Cardiac septum (tissue), 1 donor: Measurements from ENCODE around the gene MAP2K4. TPM values are rescaled to one million over a fixed set of nuclear protein-coding genes. Genes with fewer than 3 reads are reported as not detected.

Experiments
- DNase-seq: peaks from one replicate; pipeline ENCODE4 v3.0.0-alpha.2; 2020; ENCODE audit warnings: low spot score
- intact Hi-C: fragments of 100-400 bp; cut with DNase I; formaldehyde crosslinking; loops from one replicate; pipeline ENCODE4 v1.14.0; 2022
- total RNA-seq: library from RNA; stranded (reverse); fragmentation: NEBNext Ultra II Directional; extraction: Animal tissue kit (Norgen Biotek cat#: 25700); gene quantifications from one replicate; pipeline ENCODE4 v1.2.1, GENCODE V29; 2021
- donor health status: DM: no; HTN: no; CAD: no.

Gene MAP2K4
- total RNA-seq, 1 donor from 2014 or later, result 32.5 TPM

DNA sequence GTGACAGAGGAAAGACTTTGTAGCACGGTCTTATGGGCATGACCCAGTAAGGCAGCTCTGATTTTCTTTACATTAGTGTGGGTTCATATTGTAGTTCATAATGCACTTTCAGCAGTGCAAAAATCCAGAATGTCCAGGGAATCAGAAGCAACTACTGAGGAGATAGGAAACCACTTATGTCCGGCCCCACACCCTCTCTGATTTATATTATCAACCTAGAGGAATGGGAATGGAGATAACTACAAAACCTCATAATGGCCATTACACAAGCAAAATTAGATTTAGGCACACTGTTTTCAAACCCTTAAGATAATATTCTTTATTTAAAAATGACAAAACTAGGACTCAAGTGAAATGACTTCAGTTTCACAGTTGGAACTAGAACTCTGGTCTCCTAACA lies 7.9 kb downstream of the MAP2K4 start:
- intact Hi-C loops, result no loop called here
- DNase-seq, result no peak

DNA sequence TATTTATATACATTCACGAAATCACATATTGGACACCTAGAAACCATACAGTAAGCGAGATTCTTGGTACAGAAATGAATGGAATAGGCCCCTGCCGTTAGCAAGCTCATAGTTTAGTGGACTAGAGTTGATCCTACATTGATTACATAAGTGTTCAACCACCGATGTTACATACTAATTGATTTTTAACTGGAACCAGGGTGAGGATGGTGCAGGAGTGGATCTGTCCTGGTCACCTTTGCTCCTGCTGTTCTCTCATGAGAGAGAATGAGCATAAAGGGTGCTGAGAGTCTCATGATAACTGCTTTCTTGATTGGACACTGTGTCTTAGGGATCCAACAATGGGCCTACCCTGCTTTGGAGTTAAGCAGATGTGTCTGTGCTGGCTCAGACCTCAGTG lies 13.9 kb downstream of the MAP2K4 start:
- no peak for DNase-seq
- intact Hi-C loops, result no loop called here

DNA sequence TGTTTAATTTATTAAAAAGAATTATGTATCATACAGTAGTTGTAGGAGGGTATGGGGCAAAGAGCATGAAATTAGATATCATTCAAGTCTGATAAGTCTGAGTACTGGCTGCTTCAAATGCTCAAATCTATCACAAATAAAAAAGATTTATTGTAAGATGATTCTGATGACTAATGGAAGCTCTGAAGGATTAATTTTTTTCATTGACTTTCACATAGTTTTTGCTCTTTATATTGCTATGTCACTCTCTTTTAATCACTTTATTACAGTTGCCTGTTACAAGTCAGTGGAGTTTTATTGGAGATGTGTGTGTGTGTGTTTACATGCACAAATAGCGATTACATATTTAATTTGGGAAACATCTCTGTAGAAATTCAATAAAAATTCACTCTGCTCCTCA lies 15.0 kb downstream of the MAP2K4 start:
- intact Hi-C loops, result no loop called here
- no peak for DNase-seq

DNA sequence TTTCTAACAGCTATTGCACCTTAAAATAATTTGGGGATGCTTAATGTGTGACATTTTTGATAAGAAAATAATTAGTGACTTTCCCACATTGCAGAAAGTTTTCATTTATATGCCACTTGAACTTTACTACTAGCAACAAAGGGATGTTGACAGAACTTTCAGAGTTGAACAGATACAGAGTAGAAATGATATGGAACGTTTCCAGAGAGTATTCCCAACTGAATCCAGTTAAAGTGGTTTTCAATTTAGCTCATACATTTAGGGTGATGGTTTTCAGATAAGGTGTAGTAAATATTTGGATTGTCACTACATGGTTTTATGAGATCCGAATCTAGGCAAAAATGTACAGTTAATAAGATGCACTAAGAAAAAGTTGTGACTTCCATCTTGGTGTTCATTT lies 17.3 kb downstream of the MAP2K4 start:
- DNase-seq, result no peak
- intact Hi-C loops, result no loop called here

DNA sequence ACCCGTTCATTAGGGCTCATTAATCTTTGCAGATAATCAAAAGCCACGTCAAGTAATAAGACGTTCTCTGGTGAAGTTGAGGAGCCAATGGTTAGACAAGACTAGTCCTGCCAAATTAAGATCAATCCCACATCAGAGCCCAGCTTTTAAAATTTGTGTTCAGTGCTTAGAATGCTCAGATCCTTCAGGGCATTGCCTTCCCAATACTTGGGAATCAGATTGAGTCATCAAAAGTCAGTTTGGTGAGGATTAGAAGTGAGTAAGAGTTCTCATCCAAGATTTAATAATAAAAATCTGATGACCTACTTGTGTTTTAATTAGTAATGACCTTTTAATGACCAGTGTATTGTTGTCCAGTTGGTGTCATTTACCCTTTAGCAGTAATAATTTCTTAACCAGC lies 19.8 kb downstream of the MAP2K4 start:
- DNase-seq, result no peak
- intact Hi-C loops, result no loop called here

DNA sequence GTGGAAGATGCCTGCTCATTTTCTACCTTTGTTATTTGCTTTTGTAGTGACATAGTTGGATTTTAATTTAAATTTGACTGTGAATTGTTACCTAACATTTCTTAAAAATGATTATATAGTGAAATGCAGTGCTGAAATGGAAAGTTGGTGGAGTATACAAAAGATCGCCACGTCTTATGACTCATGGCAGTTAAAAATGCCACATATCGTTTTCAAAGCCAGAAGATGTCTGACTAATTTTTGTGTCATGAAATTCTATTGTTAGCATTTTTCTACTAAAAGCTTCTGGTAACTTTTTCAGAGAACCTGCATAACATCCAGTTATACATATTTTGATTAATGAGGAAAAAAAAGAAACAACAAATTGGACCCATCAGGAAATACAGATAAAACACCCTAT lies 20.6 kb downstream of the MAP2K4 start:
- no peak for DNase-seq
- intact Hi-C loops, result no loop called here

DNA sequence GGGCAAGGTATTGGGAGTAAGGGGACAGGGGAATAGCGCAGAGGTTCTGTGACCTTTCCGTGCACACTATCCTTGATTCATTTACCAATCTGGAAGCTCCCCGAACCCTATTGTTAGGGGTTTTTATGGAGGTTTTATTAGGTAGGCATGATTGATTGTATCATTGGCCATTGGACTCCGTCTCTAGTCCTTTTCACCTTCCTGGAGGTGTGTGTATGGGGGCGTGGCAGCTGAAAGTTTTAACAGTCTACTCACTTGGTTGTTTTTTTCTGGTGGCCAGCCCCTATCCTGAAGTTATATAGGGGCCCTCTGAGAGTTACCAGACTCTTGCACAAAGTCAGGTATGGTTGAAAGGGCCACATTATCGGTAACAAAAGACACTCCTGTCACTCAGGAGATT lies 23.0 kb downstream of the MAP2K4 start:
- intact Hi-C loops, result no loop called here

DNA sequence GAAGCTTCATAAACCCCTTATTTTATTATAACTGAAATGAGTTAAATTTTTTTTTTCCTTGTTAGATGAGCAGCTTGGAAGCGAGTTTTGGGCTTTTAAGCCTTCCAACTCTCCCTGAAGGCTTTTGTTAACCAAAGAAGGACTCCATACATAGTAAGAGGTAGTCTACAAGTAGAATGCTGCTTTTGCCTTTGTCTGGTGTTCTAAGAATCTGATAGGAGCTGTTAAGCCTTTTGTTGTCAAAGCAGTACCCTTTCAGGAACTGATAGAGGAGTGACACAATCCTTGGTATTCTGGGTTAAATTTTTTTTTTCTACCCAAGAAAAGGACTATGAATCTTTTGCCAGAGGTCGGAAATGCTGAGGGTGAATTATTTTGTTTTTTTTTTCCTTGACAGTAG lies 26.1 kb downstream of the MAP2K4 start:
- intact Hi-C loops, result no loop called here
- no peak for DNase-seq

More for the DNA sequence above, 23.0 kb downstream of the MAP2K4 start:
- no peak for DNase-seq

DNA sequence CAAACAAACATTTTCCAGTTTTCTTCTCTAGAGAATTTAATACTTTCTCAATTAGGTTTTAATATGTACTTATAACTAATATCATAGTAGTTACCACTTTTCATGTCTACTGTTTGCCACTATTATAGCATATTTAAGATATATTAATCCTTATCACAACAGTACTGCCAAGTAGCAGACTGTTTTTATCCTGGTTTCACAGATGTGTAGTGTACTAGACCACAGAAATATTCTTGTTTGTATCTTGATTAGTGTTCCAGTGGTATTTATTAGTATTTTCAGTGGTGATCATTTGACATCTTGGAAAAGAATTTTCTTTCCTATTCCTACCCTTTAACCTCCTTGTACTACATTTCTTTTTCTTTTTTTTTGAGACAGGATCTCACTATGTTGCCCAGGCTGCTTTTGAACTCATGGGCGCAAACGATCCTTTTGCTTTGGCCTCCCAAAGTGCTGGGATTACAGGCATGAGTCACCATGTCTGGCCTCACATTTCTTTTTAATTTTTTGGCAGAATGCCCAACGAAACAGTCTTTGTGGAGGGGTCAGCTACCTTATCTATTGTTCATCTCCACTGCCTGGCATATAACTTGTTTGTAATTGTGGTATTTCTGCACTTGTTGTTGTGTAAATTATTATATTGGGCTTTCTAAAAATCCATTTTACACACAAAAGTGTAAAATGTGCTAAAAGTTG lies 27.2 kb downstream of the MAP2K4 start:
- DNase-seq, result no peak
- intact Hi-C loops, result no loop called here

DNA sequence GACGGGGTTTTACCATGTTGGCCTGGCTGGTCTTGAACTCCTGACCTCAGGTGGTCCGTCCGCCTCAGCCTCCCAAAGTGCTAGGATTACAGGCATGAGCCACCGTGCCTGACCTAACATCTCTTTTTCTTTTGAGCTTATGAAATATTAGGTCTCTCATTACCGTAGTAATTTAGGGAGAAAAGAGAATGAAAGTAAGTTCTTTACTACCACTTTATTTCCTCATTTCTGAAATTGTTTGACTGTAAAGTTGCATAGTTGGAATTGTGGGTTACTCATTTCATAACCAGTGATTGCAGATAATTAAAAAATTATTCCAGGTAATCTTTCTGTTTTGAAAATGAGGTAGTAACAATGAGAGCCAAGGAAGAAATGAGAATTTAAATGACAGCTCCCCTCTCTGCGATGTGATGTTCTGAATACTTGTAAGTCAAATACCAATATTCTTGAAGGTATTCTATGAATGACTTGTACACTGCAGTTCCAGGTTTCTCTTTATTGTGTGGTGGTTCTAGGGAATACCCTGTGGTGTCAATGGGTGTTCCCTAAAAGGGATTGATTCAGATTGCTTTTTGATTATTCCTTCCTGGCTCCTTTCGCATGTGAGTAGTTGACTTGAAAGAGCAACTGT lies 28.3 kb downstream of the MAP2K4 start:
- DNase-seq, result no peak
- intact Hi-C loops, result no loop called here

DNA sequence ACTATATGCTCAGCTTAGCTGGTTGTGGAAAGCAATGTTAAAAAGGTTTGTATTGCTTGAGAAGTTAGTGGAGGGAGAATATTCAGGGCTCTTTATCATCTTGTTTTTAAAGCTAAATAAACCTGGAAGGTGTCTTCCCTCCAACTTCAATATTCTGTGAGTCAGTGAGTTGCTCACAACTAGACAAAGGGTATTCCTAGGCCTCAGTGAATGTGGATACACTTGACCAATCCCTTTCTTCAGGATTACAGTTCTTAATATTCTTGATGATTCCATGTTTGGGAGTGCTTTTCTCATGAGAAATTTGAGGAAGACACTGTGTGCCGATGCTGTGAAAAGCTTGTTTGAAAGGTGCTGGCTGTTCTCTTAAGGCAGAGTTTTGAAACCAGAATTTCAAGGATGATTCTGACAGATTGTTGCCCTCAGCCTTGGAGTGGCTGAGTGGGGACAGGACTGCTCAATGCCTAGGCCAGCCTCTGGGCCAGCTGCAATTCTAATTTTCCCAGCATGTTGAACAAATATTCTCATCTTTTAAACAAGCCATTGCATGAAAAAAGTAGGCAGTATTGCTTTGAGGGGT lies 30.1 kb downstream of the MAP2K4 start:
- DNase-seq, result no peak
- intact Hi-C loops, result no loop called here

DNA sequence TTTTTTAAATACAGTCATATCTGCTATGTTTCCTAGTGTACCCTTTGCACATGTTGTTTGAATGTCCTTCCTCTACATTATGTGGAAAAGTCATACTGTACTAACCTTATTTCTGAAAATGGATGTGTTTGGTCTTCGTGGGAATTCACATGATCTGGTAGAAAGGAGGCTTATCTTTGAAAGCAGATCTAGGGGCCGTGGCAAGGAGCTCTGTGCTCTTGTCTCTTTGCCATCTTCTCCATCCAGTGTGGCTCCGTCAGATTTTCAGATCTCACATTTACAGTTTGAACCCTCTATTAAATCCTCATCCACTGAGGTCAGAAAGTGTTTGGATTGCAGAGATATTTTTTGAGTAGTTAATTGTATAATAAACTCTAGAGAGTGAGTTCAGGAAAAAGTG lies 32.9 kb downstream of the MAP2K4 start:
- intact Hi-C loops, result no loop called here
- no peak for DNase-seq

DNA sequence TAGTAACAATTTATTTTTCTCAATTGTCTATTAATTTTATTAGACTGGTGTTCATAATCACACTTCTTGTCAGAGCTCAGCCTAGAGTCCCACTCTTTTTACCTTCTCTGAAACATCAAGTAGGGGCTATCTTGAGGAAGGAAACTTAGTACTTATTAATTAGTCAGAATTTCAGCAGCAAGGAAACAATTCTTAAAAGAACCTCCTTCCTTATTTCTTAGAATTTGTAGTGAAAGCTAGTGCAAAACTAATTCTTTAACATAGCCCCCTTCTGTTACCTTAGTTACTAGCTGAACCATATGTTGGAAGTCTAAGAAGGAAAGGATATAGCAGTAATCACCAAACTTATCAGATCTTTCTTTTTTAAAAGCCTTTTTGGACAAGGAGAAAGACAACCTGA lies 35.2 kb downstream of the MAP2K4 start:
- DNase-seq, result no peak
- intact Hi-C loops, result no loop called here

DNA sequence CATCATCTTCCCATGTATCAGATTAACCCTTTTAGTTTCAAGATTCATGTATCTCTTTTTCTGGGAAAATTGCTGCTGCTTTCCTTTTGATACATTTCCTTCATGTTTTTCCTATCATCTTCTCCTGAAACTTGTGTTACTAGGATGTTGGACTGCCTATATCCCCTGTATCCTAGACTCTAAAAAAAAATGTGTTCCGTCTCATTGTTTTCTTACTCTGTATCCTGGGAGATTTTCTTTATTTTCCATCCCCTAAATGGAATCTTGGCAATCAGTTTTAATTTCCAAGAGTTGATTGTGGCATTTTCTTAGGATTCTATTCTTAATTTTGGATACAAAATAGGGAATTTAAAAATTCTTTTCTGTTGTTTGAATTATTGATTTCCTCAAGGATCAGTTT lies 36.8 kb downstream of the MAP2K4 start:
- intact Hi-C loops, result no loop called here
- no peak for DNase-seq

DNA sequence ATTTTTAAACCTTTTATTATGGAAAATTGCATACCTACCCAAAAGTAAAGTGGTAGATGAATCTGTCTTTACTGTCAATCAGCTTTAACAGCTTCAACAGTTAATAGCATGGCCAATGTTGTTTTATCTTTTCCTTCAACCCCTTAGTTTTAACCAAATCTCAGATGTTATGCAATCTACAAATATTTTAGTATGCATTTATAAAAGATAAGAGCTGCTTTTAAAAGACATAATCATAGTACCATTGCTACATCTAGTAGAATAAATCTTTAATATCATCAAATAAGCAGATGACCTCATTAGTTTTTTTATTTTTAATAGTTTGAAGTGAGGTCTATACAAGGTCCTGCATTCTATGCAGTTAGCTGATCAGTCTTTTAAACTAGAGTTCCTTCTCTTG lies 37.9 kb downstream of the MAP2K4 start:
- intact Hi-C loops, result no loop called here
- no peak for DNase-seq

DNA sequence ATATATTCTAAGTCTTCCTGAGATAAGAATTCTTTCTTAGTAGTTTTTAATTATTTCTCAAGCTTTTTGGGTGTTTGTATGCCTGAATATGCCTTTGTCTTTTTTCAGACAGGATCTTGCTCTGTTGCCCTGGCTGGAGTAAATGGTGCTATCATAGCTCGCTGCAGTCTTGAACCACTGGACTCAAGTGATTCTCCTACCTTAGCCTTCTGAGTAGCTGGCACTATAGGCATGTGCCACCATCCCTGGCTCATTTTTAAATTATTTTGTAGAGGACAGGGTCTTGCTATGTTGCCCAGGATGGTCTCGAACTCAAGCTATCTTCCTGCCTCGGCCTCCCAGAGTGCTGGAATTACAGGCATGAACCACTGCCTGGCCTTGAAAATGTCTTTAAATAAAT lies 41.6 kb downstream of the MAP2K4 start:
- intact Hi-C loops, result no loop called here
- no peak for DNase-seq

DNA sequence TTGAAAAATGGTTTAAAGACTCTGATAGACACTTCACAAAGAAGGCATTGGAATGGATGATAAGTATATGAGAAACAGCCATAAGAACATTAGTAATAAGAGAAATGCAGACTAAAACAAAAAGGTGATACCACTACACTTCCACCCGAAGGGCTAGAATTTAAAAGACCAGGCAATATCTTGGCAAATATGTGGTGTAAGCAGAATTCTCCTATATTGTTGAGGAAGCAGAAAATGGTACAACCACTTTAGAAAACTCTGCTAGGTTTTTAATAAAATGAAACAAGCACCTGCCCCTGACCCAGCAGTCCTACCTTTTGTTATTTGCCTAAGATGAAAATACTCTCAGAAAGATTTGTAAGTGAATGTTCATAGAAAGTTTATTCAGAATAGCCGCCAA lies 43.7 kb downstream of the MAP2K4 start:
- no peak for DNase-seq
- intact Hi-C loops, result no loop called here

DNA sequence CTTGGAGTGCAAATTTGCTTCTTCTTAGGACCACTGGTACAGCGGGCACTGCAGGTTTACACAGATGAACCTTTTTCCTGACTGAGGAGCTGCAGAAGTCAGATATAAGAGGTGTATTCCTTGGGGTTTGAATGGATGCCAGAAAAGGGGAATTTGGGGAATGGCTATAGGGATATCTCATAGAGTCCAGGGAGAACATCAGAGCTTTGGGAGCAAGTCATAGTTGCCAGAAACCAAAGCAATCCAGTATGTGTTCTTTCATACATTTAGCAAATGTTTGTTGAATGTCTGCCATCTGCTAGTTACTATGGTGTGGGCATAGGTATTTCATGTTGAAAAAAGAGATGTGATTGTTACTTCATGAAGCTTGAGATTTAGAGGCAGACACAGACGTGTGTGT lies 46.8 kb downstream of the MAP2K4 start:
- DNase-seq, result no peak
- intact Hi-C loops, result no loop called here

DNA sequence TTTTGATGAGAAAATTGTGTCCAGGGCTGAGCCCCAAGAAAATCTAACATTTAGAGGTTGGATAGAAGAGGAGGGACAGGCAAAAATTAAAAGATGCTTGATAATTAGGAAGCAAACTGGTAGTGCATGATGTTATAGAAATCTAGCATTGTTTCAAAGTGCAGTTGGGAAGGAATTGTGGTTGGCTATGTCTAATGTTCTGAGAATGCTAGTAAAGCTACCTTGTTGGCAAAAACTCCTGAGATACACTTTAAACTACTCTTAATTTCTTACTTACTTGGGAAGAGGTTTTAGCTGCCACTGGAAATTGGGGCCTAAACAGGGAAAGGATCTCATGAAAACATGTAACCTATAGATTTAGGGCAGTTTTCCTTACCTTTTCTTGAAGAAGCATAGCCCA lies 48.3 kb downstream of the MAP2K4 start:
- no peak for DNase-seq

DNA sequence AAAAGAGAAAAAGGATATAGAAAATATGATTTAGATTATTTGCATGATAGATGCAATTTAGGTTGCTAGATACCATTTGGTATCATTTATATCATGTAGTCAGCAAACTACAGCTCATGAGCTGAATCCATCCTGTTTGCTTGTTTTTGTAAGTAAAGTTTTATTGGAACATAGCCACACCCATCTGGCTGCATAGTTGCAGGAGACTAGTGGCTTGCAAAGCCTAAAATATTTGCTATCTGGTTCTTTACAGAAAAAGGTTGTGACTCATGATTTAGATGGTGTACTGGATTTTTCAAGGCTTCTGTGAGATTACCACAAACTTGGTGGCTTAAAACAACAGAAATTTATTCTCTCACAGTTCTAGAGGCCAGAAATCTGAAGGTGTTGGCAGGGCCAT lies 49.9 kb downstream of the MAP2K4 start:
- intact Hi-C loops, result no loop called here
- DNase-seq, result no peak

More for the DNA sequence above, 48.3 kb downstream of the MAP2K4 start:
- intact Hi-C loops, result no loop called here

DNA sequence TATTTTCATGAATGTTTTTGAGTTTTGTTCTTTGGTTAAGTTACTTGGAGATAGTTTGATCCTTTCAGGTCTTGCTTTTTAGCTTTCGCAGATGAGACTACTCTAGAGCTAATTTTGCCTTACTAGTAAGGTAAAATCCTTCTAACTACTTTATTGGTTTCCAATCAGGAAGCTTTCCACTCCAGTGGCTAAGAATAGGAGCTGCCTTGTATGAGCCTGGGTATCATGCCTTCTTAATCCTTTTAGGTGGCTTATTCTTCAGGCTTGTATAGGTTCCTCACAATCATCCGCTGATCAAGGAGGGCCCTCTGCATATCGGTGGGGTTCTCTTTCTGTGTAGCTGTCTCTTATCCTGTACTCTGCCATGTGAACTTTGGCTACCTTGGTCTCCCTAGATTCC lies 53.7 kb downstream of the MAP2K4 start:
- no peak for DNase-seq
- intact Hi-C loops, result no loop called here
